GM21825 (cell line): ENCODE results near the gene TBX2.
"Not testable (repeated sequence)": the region's sequence is repeated elsewhere in the genome, so short reads cannot be mapped to it uniquely, and the experiment has no call there.

Experiments
- ATAC-seq: cut with Tn5 transposase; IDR thresholded peaks from one replicate; pipeline ENCODE4 v1.9.1; 2021; ENCODE audit warnings: mild to moderate bottlenecking, moderate library complexity; ENCODE audit not compliant: unreplicated experiment

TBX2 gene

GRCh38 chr17:61399131-61400065 is at the start of gene TBX2:
TSS of gene TBX2 (plus strand) at chr17:61399843. CDS start at chr17:61400177, 334 bp downstream.
- no peak for ATAC-seq

GRCh38 chr17:61351745-61352407 is 47.8 kb upstream of the TBX2 start:
- no peak for ATAC-seq

- no peak for ATAC-seq
Measured at GRCh38 chr17:61352408-61352770, 47.3 kb upstream of the TBX2 start.

GRCh38 chr17:61352781-61353491 is 46.7 kb upstream of the TBX2 start:
- no peak for ATAC-seq

- ATAC-seq = no peak
Measured at GRCh38 chr17:61353615-61354014, 46.0 kb upstream of the TBX2 start.

GRCh38 chr17:61354895-61355874 is 44.5 kb upstream of the TBX2 start:
- ATAC-seq = no peak

- ATAC-seq = not testable (repeated sequence)
Measured at GRCh38 chr17:61357061-61357460, 42.6 kb upstream of the TBX2 start.

GRCh38 chr17:61359513-61359912 is 40.1 kb upstream of the TBX2 start:
- ATAC-seq = not testable (repeated sequence)

GRCh38 chr17:61360318-61360943 is 39.2 kb upstream of the TBX2 start:
- no peak for ATAC-seq

- no peak for ATAC-seq
Measured at GRCh38 chr17:61361084-61361483, 38.6 kb upstream of the TBX2 start.

GRCh38 chr17:61362396-61362795 is 37.2 kb upstream of the TBX2 start:
- ATAC-seq = no peak

- no peak for ATAC-seq
Measured at GRCh38 chr17:61362852-61363600, 36.6 kb upstream of the TBX2 start.

- no peak for ATAC-seq
Measured at GRCh38 chr17:61363601-61364462, 35.8 kb upstream of the TBX2 start.

- no peak for ATAC-seq
Measured at GRCh38 chr17:61364463-61364846, 35.2 kb upstream of the TBX2 start.

- no peak for ATAC-seq
Measured at GRCh38 chr17:61366076-61366714, 33.4 kb upstream of the TBX2 start.

GRCh38 chr17:61366715-61367413 is 32.8 kb upstream of the TBX2 start:
- ATAC-seq = no peak
